Limb (tissue), 2 donors: Measurements from ENCODE around the gene WWC2.

ENCODE experiments used
- DNase-seq, 2 donors: peaks; one replicate each; pipeline ENCODE4 v3.0.0-alpha.2; 2016; ENCODE audit errors: extremely low spot score in 2 of 2

The WWC2 gene

DNA sequence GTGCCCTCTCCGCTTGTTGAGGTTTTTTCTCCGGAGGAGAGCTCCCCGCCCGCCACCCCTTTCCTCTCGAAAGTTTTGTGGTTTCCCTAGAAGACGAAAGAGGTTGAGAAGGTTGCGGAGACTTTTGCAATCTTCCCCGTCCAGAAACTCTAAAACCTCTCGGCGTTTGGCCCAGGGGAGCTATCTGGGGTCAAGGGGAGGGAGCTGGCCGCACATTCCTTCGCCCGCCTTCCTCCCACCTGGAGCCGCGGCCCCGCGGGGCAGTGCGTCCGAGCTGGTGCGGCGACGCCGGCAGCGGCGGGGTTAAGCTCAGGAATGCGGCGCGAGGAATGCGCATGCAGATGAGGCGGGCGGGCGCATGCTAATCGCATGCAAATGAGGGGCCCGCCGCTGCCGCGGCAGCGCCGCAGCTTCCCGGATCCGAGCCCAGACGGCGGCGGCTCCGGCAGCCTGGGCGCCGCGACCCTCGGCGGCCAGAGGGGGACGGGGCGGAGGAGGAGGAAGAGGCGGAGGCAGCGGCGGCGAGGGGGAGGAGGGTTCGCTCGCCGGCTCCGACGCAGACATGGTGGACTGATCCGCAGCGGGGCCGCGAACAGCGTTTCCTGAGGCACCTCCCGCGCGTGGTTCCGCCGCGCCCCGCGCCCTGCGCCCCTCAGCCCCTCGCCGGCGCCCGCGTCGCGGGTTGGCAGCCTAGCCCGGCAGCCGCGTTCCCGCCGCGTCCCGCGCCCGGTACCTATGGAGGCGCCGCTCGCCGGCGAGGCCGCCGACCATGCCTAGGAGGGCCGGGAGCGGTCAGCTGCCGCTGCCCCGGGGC, at the start of gene WWC2:
Gene WWC2 (plus strand): TSS at position 535 of the 814 bp plus-strand sequence. CDS start 235 bp downstream, at position 770.
- peak; percentile 92 to 93 for DNase-seq

- DNase-seq = no peak
Measured at GRCh38 chr4:183053681-183054080, 45.4 kb upstream of the WWC2 start.

DNA sequence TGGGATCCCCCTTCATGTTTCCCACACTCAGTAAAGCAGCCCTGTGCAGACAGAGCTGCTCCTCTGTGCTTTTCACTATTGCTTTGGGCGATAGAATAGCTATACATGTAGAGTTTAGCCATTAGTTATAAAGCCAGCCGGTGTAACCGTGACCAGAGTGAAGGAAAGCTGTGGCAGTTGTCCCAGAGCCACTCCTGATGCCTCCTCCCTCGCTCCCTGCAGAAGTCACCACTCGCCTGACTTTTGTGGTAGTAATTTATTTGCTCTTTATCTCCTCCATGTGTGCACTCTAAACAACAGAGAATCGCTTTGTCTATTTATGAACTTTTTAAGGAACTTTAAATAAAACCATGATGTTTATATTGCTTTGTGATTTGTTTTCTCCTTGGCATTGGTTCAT, 41.8 kb upstream of the WWC2 start:
- no peak for DNase-seq

- DNase-seq = no peak
Measured at GRCh38 chr4:183059797-183060196, 39.3 kb upstream of the WWC2 start.

- DNase-seq = no peak
Measured at GRCh38 chr4:183068502-183068901, 30.6 kb upstream of the WWC2 start.

GRCh38 chr4:183071222-183071621, 27.8 kb upstream of the WWC2 start:
- DNase-seq = no peak

DNA sequence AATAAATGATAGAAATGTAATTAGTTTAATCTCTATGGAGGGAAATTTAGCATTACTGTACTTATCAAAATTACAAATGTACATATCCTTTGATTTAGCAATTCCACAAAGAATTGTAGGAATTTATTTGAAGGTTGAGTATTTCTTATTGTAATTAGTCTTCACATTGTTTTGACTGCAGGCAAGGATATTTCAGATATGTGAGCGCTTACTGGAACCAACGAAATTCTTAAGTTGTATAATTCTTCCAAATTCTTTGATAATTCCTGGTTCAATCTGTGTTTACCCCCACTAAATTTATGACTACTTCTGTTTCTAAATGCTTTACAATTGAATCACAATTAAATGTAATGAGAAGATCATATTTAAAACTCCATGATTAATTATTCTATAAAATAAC, 26.9 kb upstream of the WWC2 start:
- no peak for DNase-seq

GRCh38 chr4:183073838-183074145, 25.3 kb upstream of the WWC2 start:
- no peak for DNase-seq

DNA sequence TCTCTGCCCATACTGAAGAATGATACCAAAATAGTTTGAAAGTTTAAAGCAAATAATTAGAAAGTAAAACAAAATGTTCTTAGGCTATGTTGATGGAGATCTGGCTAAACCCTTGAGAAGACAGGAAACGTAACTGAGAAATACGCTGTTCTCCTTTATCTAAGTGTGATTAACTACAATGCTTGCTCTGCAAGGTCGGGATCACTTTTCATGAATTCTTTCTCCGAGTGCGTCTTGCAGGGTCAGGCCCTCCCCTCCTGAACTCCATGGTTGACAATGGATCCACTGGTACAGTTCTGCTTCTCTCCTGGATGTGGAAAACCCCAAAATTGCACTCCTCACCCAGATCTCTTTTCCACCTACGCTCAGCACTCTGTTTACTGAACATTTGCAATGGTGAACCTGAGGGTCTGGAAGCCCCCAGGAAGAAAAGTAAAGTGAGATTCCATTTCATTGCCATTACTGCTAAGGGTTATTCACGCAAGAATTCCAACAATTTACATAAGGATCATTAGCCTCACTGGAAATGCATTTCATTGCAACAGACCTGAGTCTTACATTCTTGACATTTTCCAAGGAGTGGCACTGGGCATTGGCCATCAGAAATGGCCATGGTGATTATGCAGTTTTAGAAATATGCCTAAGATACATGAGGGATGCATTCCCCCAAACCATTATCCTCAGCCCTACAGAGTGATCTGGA, 24.6 kb upstream of the WWC2 start:
- DNase-seq = no peak

- DNase-seq = no peak
Measured at GRCh38 chr4:183078634-183079033, 20.4 kb upstream of the WWC2 start.

DNA sequence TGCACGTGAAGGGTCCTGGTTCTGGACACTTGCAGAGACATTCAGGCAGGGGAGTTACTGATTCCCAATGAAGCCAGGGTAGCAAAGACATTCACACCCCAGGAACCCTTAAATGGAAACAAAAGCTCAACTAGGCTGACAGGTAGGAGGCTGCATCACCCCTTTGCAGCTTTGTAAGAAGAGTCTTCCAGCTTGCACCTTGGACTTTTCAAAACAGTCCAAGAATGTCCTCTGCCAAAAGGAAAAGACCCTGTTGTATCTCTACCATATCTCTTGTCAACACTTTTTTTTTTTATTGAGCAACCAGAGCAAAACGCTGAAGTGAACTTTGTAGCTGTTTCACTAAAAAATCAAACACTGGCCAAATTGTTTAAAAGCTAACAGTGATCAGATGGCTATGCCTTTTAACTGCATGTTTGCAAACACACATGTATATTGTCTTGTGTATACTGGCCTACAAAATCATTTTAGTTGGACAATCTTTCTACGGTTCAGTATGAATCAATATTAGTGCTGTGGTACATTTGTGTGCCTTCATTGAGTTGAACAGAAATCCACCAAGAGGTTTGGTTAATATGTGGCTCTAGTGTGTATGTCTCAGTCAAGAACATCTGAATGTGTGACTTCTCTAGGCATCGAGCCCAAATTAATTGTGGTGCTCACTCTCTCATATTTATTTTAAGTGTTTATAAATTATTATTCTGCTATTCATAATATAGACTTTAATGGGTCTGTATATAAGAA, 18.5 kb upstream of the WWC2 start:
- no peak for DNase-seq

- no peak for DNase-seq
Measured at GRCh38 chr4:183081116-183081469, 18.0 kb upstream of the WWC2 start.

GRCh38 chr4:183082053-183082452, 17.0 kb upstream of the WWC2 start:
- DNase-seq = no peak

DNA sequence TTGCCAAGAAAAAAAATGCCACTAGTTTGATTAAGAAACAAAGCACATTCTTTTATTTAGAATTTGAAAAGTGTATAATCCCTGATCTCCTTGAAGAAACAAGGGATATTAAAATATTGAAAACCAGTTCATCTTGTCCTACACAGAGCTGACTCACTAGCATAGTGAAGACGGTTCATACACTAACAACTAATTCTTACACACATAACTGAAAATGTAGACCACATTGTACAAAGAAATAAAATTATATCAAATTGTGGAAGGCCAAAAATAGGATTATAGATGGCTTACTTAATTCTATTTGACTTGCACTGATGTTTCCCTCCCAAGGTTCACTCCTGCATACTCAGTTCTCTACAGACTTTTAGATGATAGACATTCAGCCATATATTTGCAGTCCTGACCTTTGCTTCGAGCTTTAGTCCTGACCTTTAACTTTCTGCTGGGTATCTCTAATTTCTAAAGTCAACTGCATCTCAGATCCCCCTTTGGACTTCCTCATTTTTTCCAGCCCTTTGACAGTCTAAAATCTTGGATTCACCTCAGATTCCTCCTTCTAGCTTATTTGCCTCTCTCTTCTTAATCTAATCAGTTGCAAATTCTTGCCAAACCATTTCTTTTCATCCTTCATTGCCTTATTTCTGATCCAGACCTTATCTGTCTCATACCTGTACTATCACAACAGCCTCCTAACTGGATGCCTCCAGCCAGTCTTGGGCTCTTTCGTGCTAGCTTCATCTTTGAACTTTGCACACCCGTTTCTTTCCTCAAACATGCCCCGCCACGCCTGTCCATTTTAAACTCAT, 4.5 kb upstream of the WWC2 start:
- no peak for DNase-seq

DNA sequence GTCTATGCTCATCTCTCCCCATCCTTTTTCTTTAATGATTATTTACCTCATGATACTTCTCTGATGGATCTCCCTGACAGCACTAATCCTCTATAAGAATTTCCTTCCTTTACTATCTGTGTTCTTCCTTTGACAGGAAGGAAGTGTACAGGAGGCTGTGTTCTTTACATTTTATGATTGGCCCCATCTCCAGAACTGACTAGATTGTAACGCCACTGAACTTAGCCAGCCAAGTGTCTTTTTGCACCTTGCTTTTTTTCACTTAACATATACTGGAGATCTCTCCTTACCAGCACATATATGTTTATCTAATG, 3.9 kb upstream of the WWC2 start:
- no peak for DNase-seq

GRCh38 chr4:183096276-183096965, 2.6 kb upstream of the WWC2 start:
- no peak for DNase-seq

- peak in 1 of 2 donors; percentile 68 for DNase-seq
Measured at GRCh38 chr4:183097231-183098018, 1.6 kb upstream of the WWC2 start.

DNA sequence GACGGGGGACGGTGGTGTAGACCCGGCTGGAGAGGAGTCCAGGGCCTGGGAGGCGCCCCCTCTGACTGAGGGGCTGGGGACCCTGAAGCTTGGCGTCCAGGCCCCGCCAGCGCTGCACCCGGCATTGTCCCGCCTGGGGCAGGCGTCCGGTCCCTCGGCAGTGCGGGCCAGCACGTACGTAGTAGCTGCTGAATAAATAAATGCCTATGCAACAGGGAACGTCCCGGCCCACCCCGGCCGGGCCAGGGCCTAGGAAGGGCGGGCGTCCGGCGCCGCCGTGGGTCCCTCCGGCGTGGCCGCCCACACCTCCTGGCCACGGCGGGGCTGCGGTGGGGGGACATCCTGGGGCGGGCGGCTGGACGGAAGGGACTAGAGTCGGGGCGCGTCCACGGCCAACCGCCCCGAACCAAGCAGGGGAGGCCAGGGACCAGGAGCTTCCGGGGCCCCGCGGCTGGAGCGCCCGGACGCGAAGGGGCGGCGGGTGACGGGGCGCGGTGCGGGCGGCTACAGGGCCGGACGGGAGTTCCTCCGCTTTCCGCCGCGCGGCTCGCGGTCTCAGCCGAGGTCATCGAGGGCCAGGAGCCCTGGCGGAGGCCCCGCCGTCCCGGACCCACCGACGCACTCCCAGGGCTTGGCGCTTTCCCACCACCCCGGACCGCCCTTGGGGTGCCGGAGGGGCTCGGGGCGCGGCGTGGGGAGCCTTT, 886 bp upstream of the WWC2 start:
- peak in 1 of 2 donors; percentile 70 for DNase-seq

DNA sequence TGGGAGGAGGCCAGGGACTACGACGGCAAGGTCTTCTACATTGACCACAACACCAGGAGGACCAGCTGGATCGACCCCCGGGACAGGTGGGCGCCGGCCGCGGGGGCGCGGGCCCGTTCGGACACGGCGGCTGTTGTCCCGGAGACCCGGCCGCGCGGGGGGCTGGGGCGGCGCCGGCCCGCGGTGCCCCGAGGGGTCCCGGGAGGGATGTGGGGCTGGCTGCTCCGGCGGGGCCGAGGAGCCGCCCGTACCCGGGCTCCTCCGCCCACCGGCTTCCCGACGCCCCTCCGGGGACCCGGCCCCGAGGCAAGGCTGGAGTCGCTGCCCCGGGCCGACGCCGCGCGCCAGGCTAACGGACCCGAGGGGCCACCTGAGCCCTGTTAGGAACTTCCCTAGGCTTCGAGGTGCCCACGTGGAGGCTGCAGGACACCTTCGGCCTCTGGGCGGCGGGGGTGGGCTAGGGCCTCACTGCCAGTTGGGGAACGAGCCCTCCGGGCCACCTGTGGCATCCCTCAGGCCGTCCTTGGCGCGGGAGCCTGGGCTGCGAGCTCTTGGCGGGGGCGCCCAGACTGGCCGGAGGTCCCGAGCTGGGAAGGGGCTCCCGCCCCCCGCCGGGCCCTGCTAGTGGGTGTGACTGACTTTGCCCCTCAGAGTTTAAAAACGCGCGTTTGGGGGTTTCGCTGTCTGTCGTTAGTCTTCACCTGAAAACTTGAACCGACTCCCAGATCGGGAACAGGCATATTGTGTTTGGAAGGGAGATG, 660 bp downstream of the WWC2 start:
- peak in 1 of 2 donors; percentile 73 for DNase-seq
